Fibroblast of villous mesenchyme (primary cell): ENCODE data around the gene TMEM182. TPM values are rescaled to one million over a fixed set of nuclear protein-coding genes. Genes with fewer than 3 reads are reported as not detected.

ENCODE experiments used
- DNase-seq: peaks from one replicate; pipeline ENCODE4 v3.0.0-alpha.2; 2010; ENCODE audit warnings: low read depth
- H3K4me3 ChIP-seq: 2 replicates; pipeline ENCODE4 v1.5.1; 2011; ENCODE audit warnings: low read depth, mild to moderate bottlenecking, low read length
- total RNA-seq: library from RNA; depleted of rRNA; stranded (reverse); fragments of >200 nt; gene quantifications from 2 replicates; pipeline ENCODE4 v1.2.3, GENCODE V29; 2012
- TF ChIP-seq, protein P1 (sequence below): IDR thresholded peaks from 2 replicates; pipeline ENCODE4 v1.5.1; 2012; ENCODE audit warnings: low read depth, mild to moderate bottlenecking, low read length; ENCODE audit not compliant: insufficient read depth

TMEM182 gene
- total RNA-seq, 1 donor: 1.3 TPM

DNA sequence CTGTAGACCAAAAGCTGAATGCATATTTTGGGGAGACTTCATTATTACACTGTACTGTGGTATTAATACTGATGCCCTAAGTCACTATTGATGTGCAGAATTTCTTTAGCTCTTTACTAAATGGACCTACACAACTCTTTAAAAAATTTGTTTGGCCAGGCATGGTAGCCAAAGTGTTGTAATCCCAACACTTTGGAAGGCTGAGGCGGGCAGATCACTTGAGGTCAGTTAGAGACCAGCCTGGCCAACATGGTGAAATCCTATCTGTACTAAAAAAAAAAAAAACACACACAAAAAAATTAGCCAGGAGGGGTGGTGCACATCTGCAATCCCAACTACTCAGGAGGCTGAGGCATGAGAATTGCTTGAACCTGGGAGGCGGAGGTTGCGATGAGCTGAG, 6.4 kb downstream of the TMEM182 start:
- no peak overlapping the region for H3K4me3 ChIP-seq
- TF ChIP-seq, protein P1, sequence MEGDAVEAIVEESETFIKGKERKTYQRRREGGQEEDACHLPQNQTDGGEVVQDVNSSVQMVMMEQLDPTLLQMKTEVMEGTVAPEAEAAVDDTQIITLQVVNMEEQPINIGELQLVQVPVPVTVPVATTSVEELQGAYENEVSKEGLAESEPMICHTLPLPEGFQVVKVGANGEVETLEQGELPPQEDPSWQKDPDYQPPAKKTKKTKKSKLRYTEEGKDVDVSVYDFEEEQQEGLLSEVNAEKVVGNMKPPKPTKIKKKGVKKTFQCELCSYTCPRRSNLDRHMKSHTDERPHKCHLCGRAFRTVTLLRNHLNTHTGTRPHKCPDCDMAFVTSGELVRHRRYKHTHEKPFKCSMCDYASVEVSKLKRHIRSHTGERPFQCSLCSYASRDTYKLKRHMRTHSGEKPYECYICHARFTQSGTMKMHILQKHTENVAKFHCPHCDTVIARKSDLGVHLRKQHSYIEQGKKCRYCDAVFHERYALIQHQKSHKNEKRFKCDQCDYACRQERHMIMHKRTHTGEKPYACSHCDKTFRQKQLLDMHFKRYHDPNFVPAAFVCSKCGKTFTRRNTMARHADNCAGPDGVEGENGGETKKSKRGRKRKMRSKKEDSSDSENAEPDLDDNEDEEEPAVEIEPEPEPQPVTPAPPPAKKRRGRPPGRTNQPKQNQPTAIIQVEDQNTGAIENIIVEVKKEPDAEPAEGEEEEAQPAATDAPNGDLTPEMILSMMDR: no peak
- no peak for DNase-seq

DNA sequence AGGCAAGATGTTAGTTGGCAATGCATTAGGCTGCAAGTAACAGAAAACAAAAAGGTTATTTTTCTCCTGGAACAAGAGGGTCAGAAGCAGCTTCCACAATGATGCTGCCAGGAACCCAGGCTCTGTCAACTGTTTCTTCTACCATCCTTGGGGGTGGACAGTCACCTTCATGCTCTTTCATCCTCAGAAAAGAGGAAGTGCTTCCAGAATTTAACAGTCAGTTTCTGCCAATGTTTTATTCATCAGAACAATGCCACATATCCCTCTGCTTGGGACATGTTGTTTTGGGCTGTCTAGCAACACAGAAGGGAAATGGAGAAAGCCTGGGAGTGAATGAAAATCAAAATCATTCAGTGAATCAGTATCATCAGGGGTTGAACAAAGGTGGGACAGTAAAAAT, 7.1 kb downstream of the TMEM182 start:
- no peak overlapping the region for H3K4me3 ChIP-seq
- no peak for DNase-seq
- TF ChIP-seq, protein P1: no peak

DNA sequence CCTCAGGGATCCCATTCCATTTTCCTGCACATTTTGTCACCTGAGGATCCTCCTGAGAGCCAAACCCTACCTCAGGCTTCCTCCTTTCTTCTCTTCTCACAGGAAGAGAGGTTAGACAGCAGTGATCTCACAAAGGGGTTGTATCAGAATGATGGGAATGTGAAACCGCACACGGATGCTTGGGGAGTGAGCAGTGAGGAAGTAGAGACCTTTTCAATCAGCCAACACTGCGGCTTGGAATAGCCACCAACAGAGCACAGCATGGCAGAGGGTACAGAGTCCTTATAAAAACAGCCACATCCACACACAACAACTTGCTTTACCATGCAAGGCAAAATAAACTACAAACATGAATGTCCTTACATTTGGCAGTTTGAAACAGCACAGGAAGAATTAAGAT, 8.7 kb downstream of the TMEM182 start:
- TF ChIP-seq, protein P1: no peak
- DNase-seq: no peak
- H3K4me3 ChIP-seq: no peak overlapping the region

DNA sequence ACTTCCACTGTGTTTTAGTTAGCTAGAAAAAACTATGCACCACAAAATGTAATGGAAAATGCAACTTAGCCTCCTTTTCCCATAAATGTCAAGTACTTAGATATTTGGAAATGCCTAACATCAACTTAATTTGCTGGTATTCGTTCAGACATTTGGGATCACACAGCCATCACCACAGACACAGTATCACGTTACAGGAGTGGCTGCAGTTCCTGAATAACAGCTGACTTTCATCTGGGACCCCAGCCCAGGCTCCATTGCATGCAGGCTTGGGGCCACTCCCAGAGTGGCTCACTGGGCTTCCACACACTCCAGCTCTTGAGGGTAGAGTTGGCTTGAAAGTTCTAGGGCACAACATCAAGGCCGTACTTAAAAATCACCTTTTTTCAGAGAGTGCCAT, 9.3 kb downstream of the TMEM182 start:
- DNase-seq: no peak
- no peak overlapping the region for H3K4me3 ChIP-seq
- TF ChIP-seq, protein P1: no peak

DNA sequence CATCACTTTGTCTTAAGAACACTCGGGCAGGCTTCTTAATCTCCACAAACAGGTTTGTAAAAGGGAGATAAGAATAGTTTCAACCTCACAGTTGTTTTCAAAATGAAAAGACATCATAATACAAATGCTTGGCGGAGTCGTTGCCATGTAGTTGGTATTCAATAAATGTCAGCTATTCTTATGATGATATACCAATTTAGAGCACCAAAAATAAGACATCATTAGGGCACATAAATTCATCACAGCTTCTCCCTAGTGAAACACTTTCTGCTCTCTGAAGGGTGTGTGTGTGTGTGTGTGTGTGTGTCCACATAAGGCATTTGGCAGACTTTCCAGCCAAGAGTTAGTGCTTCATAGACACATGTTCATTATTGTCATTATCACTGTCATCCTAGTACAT, 10.8 kb downstream of the TMEM182 start:
- TF ChIP-seq, protein P1: no peak
- no peak for DNase-seq
- H3K4me3 ChIP-seq: no peak overlapping the region

DNA sequence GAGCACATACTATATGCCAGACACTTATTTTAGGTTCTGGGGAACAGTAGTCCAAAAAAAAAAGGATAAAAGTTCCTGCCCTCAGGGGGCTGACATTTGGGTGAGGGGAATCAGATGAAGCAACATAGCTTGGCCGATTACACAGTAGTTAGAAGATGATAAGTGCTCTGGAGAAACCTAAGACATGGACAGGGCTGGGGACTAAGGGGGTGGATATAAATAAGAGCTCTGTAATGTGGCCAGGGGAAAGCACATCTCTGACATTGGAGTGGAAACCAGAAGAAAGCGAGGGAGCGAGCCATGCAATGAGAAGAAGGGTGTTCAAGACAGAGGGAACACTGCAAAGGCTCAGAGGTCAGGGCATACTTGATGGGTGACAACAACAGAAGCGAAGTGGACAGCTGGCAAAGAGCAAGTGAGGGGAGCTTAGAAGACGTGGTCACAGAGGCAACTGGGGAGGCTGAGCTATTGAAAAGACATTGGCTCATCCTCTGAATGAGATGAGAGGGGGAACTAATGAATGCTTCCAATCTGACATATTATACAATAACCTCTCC, 11.4 kb downstream of the TMEM182 start:
- no peak for DNase-seq

More for the DNA sequence above, 11.4 kb downstream of the TMEM182 start:
- no peak overlapping the region for H3K4me3 ChIP-seq
- TF ChIP-seq, protein P1: no peak
